RPMI7951 (cell line): Measurements from ENCODE around the gene DUSP3. TPM values are rescaled to one million over a fixed set of nuclear protein-coding genes. Genes with fewer than 3 reads are reported as not detected.
A peak's percentile ranks its signal among the peaks of the same experiment; 100 is the strongest.
"Not testable (repeated sequence)": the region's sequence is repeated elsewhere in the genome, so short reads cannot be mapped to it uniquely, and the experiment has no call there.

ENCODE experiments used
- DNase-seq: peaks from one replicate; pipeline ENCODE4 v3.0.0-alpha.2; 2012; ENCODE audit warnings: low read depth
- total RNA-seq: library from RNA; depleted of rRNA; stranded (reverse); fragments of >200 nt; shearing (Covaris generic); gene quantifications from 2 replicates; pipeline ENCODE4 v1.2.3, GENCODE V29; 2014

DUSP3 gene
- total RNA-seq, 1 experiment from 2014 or later: 32.4 TPM

GRCh38 chr17:43801844-43802243 is 23.1 kb upstream of the DUSP3 start:
- no peak for DNase-seq

- DNase-seq: no peak
Measured at GRCh38 chr17:43800736-43801135, 22.0 kb upstream of the DUSP3 start.

GRCh38 chr17:43799047-43799446 is 20.3 kb upstream of the DUSP3 start:
- no peak for DNase-seq

GRCh38 chr17:43798024-43798423 is 19.2 kb upstream of the DUSP3 start:
- DNase-seq: not testable (repeated sequence)

GRCh38 chr17:43792668-43793067 is 13.9 kb upstream of the DUSP3 start:
- DNase-seq: not testable (repeated sequence)

- DNase-seq: peak; percentile 70
Measured at GRCh38 chr17:43791589-43791988, 12.8 kb upstream of the DUSP3 start.

- no peak for DNase-seq
Measured at GRCh38 chr17:43790311-43790940, 11.6 kb upstream of the DUSP3 start.

GRCh38 chr17:43789482-43789881 is 10.7 kb upstream of the DUSP3 start:
- no peak for DNase-seq

GRCh38 chr17:43788540-43788939 is 9.8 kb upstream of the DUSP3 start:
- no peak for DNase-seq

GRCh38 chr17:43787728-43788127 is 9.0 kb upstream of the DUSP3 start:
- DNase-seq: no peak

GRCh38 chr17:43784628-43785101 is 5.9 kb upstream of the DUSP3 start:
- peak; percentile 67 for DNase-seq

GRCh38 chr17:43784068-43784467 is 5.3 kb upstream of the DUSP3 start:
- DNase-seq: peak; percentile 46

GRCh38 chr17:43782913-43783680 is 4.3 kb upstream of the DUSP3 start:
- DNase-seq: peak; percentile 46

- DNase-seq: no peak
Measured at GRCh38 chr17:43780135-43780534, 1.4 kb upstream of the DUSP3 start, which contains the start of gene CFAP97D1. TSS of gene CFAP97D1 (plus strand) at chr17:43780435. CDS start at chr17:43780463, 28 bp downstream.

- DNase-seq: no peak
Measured at GRCh38 chr17:43779145-43780125, 658 bp upstream of the DUSP3 start.

- no peak for DNase-seq
Measured at GRCh38 chr17:43774304-43775250, 4.2 kb downstream of the DUSP3 start.

GRCh38 chr17:43772877-43773648 is 5.7 kb downstream of the DUSP3 start:
- DNase-seq: no peak

- no peak for DNase-seq
Measured at GRCh38 chr17:43771463-43771862, 7.3 kb downstream of the DUSP3 start.

- no peak for DNase-seq
Measured at GRCh38 chr17:43770957-43771356, 7.8 kb downstream of the DUSP3 start.

GRCh38 chr17:43769859-43770258 is 8.9 kb downstream of the DUSP3 start:
- no peak for DNase-seq
